ENCODE data around the gene SHB.
"Not testable (repeated sequence)": the region's sequence is repeated elsewhere in the genome, so short reads cannot be mapped to it uniquely, and the experiment has no call there.

Gene SHB

DNA sequence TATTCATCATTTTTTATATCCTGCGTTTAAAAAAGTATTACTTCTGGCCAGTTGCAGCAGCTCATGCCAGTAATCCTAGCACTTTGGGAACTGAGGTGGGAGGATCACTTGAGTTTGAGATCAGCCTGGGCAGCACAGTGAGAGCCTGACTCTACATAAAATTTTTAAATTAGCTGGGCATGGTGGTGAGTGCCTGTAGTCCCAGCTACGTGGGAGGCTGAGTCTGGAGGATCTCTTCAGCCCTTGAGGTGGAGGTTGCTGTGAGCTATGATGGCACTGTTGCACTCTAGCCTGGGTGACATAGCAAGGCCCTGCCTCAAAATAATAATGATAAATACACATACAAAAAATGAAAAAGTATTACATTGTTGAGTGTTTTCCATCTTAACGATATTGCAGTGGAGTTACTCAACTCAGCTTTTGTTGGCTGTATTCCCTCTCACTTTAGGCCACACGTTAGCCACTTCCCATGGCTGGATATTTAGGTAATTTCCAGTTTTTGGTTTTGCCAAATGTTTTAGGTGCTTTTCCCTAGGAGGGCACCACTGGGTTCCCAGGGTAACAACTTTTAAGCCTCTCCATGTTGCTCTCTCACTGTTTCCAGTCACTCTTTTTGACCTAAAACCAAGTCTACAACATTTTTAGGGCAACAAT, 20.6 kb downstream of the SHB start:
- Histone ChIP-seq H3K9me3 (ENCODE audit: severe bottlenecking) (no peaks in the 10 kb centered on the region), H3K27ac (ENCODE audit: poor library complexity, severe bottlenecking) (peak overlapping the region; percentile 98), H3K27me3 (ENCODE audit: insufficient read depth, poor library complexity, severe bottlenecking) (no peaks in the 10 kb centered on the region), H3K4me1 (ENCODE audit: insufficient read depth, poor library complexity, severe bottlenecking) (peaks cover 48% of the 10 kb centered on the region), H3K36me3 (ENCODE audit: low read depth) (no peaks in the 10 kb centered on the region), H3K4me3 (ENCODE audit: severe bottlenecking) (no peak overlapping the region)
- TF ChIP-seq, protein P1, sequence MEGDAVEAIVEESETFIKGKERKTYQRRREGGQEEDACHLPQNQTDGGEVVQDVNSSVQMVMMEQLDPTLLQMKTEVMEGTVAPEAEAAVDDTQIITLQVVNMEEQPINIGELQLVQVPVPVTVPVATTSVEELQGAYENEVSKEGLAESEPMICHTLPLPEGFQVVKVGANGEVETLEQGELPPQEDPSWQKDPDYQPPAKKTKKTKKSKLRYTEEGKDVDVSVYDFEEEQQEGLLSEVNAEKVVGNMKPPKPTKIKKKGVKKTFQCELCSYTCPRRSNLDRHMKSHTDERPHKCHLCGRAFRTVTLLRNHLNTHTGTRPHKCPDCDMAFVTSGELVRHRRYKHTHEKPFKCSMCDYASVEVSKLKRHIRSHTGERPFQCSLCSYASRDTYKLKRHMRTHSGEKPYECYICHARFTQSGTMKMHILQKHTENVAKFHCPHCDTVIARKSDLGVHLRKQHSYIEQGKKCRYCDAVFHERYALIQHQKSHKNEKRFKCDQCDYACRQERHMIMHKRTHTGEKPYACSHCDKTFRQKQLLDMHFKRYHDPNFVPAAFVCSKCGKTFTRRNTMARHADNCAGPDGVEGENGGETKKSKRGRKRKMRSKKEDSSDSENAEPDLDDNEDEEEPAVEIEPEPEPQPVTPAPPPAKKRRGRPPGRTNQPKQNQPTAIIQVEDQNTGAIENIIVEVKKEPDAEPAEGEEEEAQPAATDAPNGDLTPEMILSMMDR (IDR thresholded peaks at IDR 0.05; ENCODE audit: poor library complexity, severe bottlenecking) = no peak
- no peak for ATAC-seq (ENCODE audit: low read depth)
- no peak for DNase-seq (ENCODE audit: low spot score)

DNA sequence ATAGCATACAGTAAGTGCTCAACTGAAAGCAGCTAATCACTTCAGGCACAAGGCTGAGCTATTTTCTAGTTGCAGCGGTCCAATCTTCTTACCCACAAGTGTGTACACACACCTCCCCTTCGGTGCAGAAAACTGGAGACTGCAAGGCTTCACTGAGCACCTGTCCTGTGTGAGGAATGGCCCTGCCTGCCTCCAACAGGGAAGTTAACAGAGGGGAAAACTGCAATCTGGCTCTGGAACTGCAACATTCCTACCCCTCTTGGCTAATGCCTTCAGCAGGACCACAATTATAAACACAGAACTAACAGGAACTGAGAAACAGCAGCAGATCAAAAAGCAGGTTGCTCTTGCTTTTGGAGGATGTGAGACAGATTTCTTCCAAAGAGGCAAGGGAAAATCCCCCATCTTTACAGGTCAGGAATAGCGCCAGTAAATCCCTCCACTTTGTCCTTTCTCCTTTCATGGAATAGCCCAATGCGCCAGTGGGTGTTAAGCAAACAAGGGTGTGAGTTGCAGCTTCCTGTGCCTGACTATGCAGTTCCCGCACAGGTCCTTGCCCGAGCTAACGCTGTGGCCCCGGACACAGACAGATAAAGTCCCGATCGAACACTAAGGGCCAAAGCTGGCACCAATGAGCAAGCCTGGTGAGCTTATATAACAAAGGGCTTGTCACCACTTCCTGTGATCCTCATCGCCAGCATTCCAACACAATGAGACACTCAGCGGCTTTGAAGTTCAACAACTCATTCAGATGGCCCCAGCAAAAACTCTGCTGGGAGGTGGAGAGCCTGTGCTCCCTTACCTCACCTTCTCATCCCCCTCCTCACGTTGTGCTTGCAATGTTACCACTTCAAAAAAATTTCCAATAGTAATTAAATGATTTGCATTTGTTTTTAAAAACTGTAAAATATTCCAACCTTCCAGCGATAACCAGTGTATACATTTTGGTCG, 21.5 kb downstream of the SHB start:
- no peaks in the 10 kb centered on the region for H3K36me3 ChIP-seq (ENCODE audit: low read depth)
- H3K9me3 ChIP-seq (ENCODE audit: severe bottlenecking) = no peaks in the 10 kb centered on the region
- H3K4me1 ChIP-seq (ENCODE audit: insufficient read depth, poor library complexity, severe bottlenecking) = peaks cover 48% of the 10 kb centered on the region
- H3K27me3 ChIP-seq (ENCODE audit: insufficient read depth, poor library complexity, severe bottlenecking) = no peaks in the 10 kb centered on the region
- ATAC-seq (ENCODE audit: low read depth) (peak; percentile 73), DNase-seq (ENCODE audit: low spot score) (peak; percentile 77)
- TF ChIP-seq, protein P1 (IDR thresholded peaks at IDR 0.05; ENCODE audit: poor library complexity, severe bottlenecking) = no peak
- no peak overlapping the region for H3K4me3 ChIP-seq (ENCODE audit: severe bottlenecking)
- peak overlapping the region; percentile 98 for H3K27ac ChIP-seq (ENCODE audit: poor library complexity, severe bottlenecking)

GRCh38 chr9:38046661-38047300, 22.2 kb downstream of the SHB start:
- ATAC-seq (ENCODE audit: low read depth) (peak; percentile 66), DNase-seq (ENCODE audit: low spot score) (no peak)
- Histone ChIP-seq H3K27ac (ENCODE audit: poor library complexity, severe bottlenecking) (peak overlapping the region; percentile 98), H3K36me3 (ENCODE audit: low read depth) (no peaks in the 10 kb centered on the region), H3K4me3 (ENCODE audit: severe bottlenecking) (no peak overlapping the region), H3K4me1 (ENCODE audit: insufficient read depth, poor library complexity, severe bottlenecking) (peaks cover 48% of the 10 kb centered on the region), H3K9me3 (ENCODE audit: severe bottlenecking) (no peaks in the 10 kb centered on the region), H3K27me3 (ENCODE audit: insufficient read depth, poor library complexity, severe bottlenecking) (no peaks in the 10 kb centered on the region)
- TF ChIP-seq, protein P1 (IDR thresholded peaks at IDR 0.05; ENCODE audit: poor library complexity, severe bottlenecking) = no peak

- H3K27ac ChIP-seq (ENCODE audit: poor library complexity, severe bottlenecking) = peak overlapping the region; percentile 98
- not testable (repeated sequence) for H3K4me3 ChIP-seq (ENCODE audit: severe bottlenecking); H3K9me3 ChIP-seq (ENCODE audit: severe bottlenecking); ATAC-seq (ENCODE audit: low read depth); H3K27me3 ChIP-seq (ENCODE audit: insufficient read depth, poor library complexity, severe bottlenecking); H3K36me3 ChIP-seq (ENCODE audit: low read depth); DNase-seq (ENCODE audit: low spot score)
- H3K4me1 ChIP-seq (ENCODE audit: insufficient read depth, poor library complexity, severe bottlenecking) = peaks cover 48% of the 10 kb centered on the region
These were observed 23.1 kb downstream of the SHB start for GRCh38 chr9:38045939-38046338.

DNA sequence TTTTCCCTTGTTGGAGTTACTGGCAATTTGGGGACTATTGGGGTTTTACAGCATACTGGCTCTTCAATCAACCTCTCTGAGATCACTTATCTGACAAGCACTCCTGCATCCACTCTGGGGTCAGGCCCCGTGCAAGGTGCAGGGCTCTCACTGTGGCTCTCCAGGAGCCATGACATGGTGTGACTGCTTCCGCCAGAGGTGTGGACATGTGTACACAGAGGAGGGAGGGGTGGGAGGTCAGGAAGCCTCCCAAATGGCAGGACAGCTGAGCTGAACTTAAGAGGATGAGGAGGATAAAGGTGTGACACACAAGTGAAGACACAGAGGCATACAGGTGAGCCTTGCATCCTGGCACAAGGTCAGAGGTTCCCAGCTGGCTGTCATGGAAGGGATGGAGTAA, 24.3 kb downstream of the SHB start:
- TF ChIP-seq, protein P1 (IDR thresholded peaks at IDR 0.05; ENCODE audit: poor library complexity, severe bottlenecking) = no peak
- no peak for DNase-seq (ENCODE audit: low spot score)
- Histone ChIP-seq H3K27ac (ENCODE audit: poor library complexity, severe bottlenecking) (peak overlapping the region; percentile 98), H3K4me3 (ENCODE audit: severe bottlenecking) (no peak overlapping the region), H3K36me3 (ENCODE audit: low read depth) (no peaks in the 10 kb centered on the region), H3K4me1 (ENCODE audit: insufficient read depth, poor library complexity, severe bottlenecking) (peaks cover 53% of the 10 kb centered on the region), H3K27me3 (ENCODE audit: insufficient read depth, poor library complexity, severe bottlenecking) (no peaks in the 10 kb centered on the region), H3K9me3 (ENCODE audit: severe bottlenecking) (no peaks in the 10 kb centered on the region)
- no peak for ATAC-seq (ENCODE audit: low read depth)

Measured in RWPE2 (cell line).